NCI-H446 (cell line): ENCODE results near the gene DUSP1.

Source experiments
- DNase-seq, 2 experiments: peaks; one replicate each; lab custom pipeline; 2025; lab: John Stamatoyannopoulos, UW

Gene DUSP1

GRCh38 chr5:172777881-172778814, 7.2 kb upstream of the DUSP1 start:
- no peak for DNase-seq

- no peak for DNase-seq
Measured at GRCh38 chr5:172776235-172776594, 5.2 kb upstream of the DUSP1 start.

GRCh38 chr5:172775326-172776234, 4.6 kb upstream of the DUSP1 start:
- DNase-seq, result no peak

DNA sequence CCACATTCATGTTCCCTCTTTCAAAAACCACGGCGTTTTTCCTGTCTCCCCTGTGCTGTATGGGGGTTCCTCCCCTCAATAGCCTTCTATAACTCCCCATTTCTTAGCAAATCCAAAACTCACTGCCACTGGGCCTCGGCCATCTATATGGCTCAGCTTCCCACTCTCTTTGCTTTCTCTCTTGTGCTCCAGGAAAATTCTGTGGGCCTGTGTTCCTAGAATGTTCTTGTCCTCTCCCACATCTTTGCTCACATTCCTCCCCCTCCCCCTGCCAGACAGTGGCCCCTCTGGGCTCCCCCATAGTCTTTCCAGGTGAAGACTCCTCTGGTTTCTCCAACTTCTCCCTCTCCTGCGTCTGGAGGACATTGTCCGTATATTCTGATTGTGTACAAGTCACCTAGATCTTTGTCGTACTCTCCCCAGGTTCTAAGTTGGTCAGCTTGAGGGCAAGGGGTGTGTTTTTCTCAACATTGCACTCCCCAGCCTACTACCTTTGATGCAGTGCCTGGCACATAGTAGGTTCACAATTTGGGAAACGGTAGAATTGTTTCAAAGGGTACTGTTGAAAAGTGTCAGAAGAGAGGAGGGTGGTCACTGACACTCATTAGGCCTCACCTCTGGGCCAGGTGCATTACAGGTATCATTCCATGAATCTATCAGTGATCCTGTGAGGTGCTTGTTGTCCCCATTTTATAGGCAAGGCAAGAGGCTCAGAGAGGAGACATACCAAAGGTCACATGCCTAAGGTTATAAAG, 3.7 kb upstream of the DUSP1 start:
- no peak for DNase-seq

- no peak for DNase-seq
Measured at GRCh38 chr5:172773481-172774469, 2.8 kb upstream of the DUSP1 start.

GRCh38 chr5:172772112-172772906, 1.3 kb upstream of the DUSP1 start:
- DNase-seq, result no peak

DNA sequence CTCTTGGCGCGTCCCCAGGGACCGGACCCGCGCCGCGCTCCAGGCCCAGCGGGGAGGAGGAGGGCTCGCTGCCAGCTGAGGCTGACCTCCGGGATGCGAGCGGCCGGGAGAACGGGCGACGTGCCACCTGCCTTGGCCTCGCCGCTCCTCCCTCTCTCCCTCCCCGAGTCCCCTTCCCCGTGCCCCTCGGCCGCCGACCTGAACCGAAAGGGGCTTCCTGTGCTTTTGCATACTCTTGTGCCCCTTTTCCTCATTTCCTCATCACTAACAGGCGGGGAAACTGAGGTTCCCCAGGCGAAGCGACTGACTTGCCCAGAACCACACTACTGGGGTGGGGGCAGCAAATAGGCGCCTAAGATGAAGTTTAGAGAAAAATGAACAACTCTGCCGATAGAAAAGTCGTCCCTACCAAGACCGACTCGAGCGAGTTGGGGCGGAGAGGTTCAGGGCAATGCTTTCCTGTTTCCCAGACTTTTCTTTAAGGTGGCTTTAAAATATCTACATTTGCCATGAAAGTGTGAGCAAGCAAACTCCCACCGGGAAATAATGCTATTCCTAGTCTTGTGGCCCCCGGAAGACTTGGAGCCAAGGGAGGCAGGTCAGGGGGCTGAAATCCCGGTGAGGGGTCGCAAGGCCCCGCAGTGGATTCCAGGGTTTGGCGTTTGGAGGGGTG, 580 bp upstream of the DUSP1 start:
- DNase-seq, result no peak

GRCh38 chr5:172770374-172770674, 671 bp downstream of the DUSP1 start:
- no peak for DNase-seq

DNA sequence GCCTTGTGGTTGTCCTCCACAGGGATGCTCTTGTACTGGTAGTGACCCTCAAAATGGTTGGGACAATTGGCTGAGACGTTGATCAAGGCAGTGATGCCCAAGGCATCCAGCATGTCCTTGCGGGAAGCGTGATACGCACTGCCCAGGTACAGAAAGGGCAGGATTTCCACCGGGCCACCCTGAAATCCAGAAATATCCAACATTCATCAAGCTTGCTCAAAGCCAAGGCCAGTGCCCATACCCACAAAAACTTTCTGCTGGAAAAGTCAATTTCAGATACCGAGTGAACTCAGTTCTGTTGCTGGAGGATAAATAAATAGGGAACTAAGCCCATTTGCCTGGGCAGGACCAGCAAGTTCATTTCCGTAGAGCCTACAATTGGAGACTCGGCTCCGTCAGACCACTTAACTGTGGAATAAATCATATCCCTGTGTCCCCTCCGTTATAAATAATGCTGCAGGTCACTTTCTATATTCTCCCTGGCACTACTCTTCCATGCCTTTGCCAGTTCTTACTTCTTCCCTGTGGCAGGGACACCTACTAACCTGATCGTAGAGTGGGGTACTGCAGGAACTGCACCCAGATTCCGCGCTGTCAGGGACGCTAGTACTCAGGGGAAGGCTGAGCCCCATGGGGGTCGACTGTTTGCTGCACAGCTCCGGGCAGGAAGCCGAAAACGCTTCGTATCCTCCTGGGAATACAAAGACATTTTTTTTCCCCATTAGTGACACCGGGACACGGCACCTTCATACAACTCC, 1.2 kb downstream of the DUSP1 start:
- DNase-seq, result peak in 1 of 2 experiments; percentile 34

DNA sequence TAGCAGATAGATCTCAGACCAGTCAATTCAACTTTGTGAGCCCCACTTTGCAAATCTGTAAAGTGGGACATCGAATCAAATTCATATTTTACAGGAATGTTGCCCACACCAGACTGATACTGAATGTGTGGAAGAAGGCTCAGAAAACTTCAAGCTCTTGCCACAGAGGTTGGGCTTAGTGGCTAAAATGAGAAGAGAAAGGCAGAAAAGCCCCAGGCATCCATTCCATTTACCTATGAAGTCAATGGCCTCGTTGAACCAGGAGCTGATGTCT, 1.7 kb downstream of the DUSP1 start:
- DNase-seq, result no peak

DNA sequence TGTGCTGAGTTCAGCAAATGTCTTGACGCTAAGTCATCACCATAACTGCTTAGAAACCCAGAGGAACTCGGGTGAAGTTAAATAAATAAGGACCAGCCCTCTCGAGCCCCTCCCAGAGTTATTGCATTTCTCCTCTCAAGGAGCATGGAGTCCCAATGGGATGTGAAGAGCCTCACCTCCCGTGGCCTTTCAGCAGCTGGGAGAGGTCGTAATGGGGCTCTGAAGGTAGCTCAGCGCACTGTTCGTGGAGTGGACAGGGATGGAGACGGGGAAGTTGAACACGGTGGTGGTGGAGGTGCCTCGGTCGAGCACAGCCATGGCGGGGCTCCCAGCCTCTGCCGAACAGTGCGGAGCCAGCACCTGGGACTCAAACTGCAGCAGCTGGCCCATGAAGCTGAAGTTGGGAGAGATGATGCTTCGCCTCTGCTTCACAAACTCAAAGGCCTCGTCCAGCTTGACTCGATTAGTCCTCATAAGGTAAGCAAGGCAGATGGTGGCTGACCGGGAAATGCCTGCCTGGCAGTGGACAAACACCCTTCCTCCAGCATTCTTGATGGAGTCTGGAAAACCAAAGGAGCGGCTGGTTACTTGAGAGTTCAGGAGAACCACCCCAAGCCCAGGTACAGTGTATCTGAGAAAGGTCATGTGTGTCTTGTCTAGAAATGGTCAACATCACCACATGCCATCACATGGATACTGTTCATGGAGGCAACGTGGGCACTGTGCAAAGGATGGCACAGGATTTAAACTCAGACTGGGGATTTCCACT, 2.2 kb downstream of the DUSP1 start:
- DNase-seq, result no peak

DNA sequence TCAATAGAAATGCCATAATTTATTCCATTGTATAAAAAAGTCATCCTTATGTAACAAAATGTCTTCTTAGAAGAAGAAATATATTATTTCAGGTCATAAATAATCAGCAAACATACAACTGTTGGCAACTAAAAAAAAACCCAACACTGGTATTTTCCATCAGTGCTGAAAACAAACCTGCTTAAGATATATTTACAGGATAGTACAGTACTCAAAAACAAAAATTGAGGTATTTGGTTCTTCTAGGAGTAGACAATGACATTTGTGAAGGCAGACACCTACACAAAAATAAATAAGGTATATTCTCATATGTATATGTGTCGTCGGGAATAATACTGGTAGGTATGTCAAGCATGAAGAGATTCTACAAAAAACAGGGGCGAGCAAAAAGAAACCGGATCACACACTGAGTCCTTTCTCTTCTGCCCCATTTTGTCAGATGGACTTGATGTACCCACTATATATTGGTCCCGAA, 2.9 kb downstream of the DUSP1 start:
- no peak for DNase-seq

- no peak for DNase-seq
Measured at GRCh38 chr5:172766287-172767108, 4.5 kb downstream of the DUSP1 start.

DNA sequence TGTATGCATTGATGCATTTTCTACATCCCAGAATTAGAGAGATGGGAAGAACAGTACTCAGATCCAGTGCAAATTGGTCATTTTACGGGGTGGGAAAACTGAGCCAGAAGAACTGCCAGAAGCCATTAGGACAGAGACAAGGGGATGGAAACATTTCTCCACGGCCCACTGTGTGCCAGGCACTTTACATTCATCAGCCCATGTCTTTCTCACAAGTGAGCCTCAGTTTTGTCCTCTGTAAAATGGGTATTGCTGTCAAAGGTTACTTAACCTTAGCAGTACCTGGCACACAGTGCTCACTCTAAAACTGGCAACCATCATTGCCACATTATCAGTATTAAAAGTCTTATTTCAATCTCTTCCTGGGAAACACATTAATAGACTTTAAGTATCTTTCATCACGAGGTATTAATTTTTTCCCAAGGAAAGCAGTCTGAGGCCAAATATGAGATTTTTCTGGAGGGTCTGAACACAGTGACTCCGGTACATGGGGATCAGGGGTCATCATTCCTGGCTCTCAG, 5.2 kb downstream of the DUSP1 start:
- no peak for DNase-seq

DNA sequence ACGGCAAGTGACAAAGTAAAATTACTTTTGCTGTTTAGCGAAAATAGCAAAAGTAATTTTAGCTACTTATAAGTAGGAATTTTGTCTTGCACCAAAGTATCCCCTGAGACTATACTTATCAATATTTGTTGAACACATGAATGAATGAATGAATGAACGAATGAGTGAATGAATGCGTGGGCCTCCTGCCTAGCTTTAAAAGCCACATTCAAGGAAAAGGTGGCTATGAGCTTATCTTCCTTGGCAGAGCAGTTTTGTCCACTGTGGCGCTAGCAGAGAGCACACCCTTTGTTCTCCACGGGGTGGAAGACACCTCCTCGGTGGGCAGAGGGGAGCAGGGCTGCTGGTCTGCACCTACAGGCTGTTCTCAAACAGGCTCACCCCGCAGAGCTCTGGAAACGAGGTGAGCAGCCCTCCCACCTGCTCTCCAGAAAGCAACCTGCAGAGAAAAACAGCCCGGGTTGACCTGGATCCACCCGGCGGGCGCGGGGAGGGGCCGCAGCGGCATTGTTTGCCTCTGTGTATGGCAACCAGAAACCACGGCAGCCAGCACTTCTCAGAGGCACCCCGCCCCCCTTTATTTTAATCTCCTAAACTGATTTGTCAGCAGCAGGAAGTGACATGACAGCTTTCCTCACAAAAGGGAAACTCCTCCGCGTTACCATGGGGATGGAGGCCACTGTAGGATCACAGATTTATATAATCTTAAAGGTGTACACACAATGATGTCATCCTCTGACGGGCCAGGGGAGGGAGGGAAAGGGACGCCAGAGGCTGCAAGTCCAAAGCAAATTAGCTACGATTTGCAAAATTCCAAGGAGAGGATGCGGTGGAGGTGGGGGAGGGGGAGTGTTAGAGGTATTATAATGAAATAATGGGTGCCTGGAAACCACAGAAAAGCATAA, 5.9 kb downstream of the DUSP1 start:
- peak; percentile 90 to 92 for DNase-seq

GRCh38 chr5:172763120-172763464, 7.9 kb downstream of the DUSP1 start:
- no peak for DNase-seq
